ENCODE data around the gene BTN3A1. TPM values are rescaled to one million over a fixed set of nuclear protein-coding genes. Genes with fewer than 3 reads are reported as not detected.
A peak's percentile ranks its signal among the peaks of the same experiment; 100 is the strongest.

BTN3A1 gene
- total RNA-seq, 2 experiments from 2014 or later, result 143 to 154 TPM

DNA sequence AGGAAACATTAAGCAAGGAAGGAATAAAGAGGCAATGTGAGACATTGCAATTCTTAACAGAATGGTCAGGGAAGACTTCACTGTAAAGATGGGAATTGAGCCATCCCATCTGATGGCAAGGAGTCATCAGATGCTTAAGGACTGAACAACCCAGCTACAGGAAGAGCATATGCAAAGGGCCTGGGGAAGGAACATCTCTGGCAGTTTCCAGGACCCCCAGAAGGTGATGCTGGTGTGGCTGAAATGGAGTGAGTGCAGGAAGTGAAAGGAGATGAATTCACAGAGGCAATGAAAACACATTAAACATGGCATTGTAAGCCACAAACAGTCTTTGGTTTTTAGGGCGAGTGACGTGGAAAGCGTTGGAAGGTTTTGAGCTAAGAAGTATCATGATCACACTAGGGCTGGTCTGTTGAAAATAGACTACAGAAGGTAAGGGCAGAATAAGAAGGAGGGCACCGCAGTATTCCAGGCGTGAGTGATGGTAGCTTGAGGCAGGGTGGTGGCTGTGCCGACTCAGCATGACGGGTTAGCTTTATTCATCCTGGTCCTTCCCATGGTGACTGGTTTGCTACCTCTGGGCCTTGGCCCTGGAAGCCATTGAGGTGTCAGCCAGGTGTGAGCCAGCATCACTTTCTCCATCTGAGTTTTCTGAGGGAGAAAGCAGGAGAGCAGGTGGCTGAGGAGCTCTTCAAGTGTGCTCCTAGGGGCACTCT, 62.5 kb downstream of the BTN3A1 start:
- H3K4me3 Mint-ChIP-seq, result no peak overlapping the region
- H3K9me3 Mint-ChIP-seq, result no peaks in the 10 kb centered on the region
- DNase-seq (no peak), ATAC-seq (ENCODE audit: low read depth) (no peak)
- POLR2A ChIA-PET, result interaction anchor here (0.8 kb wide), 2 partner anchors 15 to 32 kb away, joined by 3 read pairs; no protein-coding TSS in a partner anchor
- peak overlapping the region; percentile 5 for H3K27ac Mint-ChIP-seq
- peaks cover 34% of the 10 kb centered on the region for H3K4me1 Mint-ChIP-seq
- H3K27me3 Mint-ChIP-seq, result no peaks in the 10 kb centered on the region
- H3K36me3 Mint-ChIP-seq, result peaks cover 76% of the 10 kb centered on the region

Other genes starting within 250 kb of the BTN3A1 start
- gene BTN3A2, start 37.1 kb upstream of the BTN3A1 start, total RNA-seq, result 100 to 1,000 TPM; 102 to 122 TPM
- gene BTN2A2, start 19.2 kb upstream of the BTN3A1 start, total RNA-seq, result 10 to 100 TPM; 20.5 to 27.9 TPM
- 100 to 1,000 TPM; 117 to 126 TPM for gene BTN3A3, start 38.2 kb downstream of the BTN3A1 start, total RNA-seq
- gene BTN2A1, start 55.7 kb downstream of the BTN3A1 start, total RNA-seq, result 10 to 100 TPM; 45.2 to 46.7 TPM
- under 1 TPM in 1 of 2 experiments, not detected in 1; 0.11 TPM for gene BTN1A1, start 98.0 kb downstream of the BTN3A1 start, total RNA-seq
- 10 to 100 TPM; 83.1 to 86.4 TPM for gene HMGN4, start 136.1 kb downstream of the BTN3A1 start, total RNA-seq
- 10 to 100 TPM; 28.3 to 31.7 TPM for gene ABT1, start 194.7 kb downstream of the BTN3A1 start, total RNA-seq

All from activated naive CD8-positive, alpha-beta T cell treated with anti-CD3 and anti-CD28 coated beads, Interleukin-2, amount 10 ng/mL, durations not matched to agents 7 days and 5 days (primary cell).